ENCODE measurements around the gene ILKAP.

Gene ILKAP

DNA sequence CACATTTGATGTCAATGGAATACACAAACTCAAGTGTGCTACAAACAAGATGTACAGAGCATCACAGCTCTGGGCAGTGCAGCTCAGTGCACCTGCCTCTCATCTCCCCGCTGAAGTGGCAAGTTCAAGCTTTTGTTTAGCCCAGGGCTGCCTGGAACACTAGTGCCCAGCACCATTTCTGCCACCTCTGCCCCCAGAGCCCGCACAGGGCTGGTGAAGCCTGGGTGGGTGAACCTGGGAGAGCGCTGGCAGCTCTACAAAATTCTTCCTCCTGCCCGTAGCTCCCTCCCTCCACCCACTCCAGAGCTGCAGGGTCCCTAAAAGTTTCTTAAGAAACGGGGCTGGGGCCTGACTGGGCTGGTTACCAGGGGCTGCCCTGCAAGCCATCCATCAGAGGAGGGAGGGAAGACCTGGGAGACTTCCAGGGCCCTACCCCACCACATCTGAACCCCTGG is 34.8 kb upstream of the ILKAP start:
- no peak overlapping the region for H3K27ac Mint-ChIP-seq
- H3K27me3 Mint-ChIP-seq (ENCODE audit: low read depth, poor library complexity) = peaks cover 16% of the 10 kb centered on the region
- H3K36me3 Mint-ChIP-seq (ENCODE audit: low read depth) = no peaks in the 10 kb centered on the region
- TF ChIP-seq, protein P1, sequence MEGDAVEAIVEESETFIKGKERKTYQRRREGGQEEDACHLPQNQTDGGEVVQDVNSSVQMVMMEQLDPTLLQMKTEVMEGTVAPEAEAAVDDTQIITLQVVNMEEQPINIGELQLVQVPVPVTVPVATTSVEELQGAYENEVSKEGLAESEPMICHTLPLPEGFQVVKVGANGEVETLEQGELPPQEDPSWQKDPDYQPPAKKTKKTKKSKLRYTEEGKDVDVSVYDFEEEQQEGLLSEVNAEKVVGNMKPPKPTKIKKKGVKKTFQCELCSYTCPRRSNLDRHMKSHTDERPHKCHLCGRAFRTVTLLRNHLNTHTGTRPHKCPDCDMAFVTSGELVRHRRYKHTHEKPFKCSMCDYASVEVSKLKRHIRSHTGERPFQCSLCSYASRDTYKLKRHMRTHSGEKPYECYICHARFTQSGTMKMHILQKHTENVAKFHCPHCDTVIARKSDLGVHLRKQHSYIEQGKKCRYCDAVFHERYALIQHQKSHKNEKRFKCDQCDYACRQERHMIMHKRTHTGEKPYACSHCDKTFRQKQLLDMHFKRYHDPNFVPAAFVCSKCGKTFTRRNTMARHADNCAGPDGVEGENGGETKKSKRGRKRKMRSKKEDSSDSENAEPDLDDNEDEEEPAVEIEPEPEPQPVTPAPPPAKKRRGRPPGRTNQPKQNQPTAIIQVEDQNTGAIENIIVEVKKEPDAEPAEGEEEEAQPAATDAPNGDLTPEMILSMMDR (IDR thresholded peaks at IDR 0.05) = no peak
- H3K9me3 Mint-ChIP-seq = no peaks in the 10 kb centered on the region
- peak overlapping the region; percentile 68 for H3K4me3 Mint-ChIP-seq
- no peak for DNase-seq
- peaks cover 24% of the 10 kb centered on the region for H3K4me1 Mint-ChIP-seq

DNA sequence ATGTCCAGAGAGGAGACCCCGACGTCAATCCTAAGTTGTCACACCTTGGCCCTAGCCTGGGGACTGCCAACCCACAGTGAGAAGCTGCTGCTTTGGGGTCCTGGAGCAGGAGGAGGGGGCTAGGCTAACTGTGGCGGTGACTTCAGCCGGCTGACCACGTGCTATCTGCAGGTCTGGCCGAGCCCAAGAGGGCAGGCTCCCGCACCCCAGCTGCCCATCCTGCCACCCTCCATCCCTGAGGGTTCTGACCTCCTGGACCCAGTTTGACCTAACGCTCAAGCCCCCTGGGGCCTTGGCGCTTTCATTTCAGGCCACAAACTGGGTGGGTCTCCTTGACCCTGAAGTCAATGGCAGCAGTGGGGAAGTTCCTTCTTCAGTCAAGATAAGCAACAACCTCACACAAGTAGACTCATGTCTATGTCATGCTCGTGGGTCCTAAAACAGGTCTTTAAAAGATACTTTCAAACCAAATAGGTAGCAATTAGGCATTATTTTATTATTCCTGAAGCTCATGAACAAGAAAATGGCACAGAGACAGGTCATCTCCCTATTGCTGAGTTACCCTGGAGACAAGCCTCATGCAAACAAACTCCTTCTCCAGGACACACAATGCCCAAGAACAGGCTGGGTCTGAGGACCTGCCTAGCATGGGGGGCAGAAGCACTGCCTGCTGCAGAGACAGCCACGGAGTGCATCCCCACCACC is 34.1 kb upstream of the ILKAP start:
- peaks cover 19% of the 10 kb centered on the region for H3K27me3 Mint-ChIP-seq (ENCODE audit: low read depth, poor library complexity)
- peaks cover 3% of the 10 kb centered on the region for H3K9me3 Mint-ChIP-seq
- no peak overlapping the region for H3K27ac Mint-ChIP-seq
- TF ChIP-seq, protein P1 (IDR thresholded peaks at IDR 0.05) = no peak
- H3K4me3 Mint-ChIP-seq = peak overlapping the region; percentile 68
- no peaks in the 10 kb centered on the region for H3K36me3 Mint-ChIP-seq (ENCODE audit: low read depth)
- H3K4me1 Mint-ChIP-seq = peaks cover 16% of the 10 kb centered on the region
- DNase-seq = no peak

DNA sequence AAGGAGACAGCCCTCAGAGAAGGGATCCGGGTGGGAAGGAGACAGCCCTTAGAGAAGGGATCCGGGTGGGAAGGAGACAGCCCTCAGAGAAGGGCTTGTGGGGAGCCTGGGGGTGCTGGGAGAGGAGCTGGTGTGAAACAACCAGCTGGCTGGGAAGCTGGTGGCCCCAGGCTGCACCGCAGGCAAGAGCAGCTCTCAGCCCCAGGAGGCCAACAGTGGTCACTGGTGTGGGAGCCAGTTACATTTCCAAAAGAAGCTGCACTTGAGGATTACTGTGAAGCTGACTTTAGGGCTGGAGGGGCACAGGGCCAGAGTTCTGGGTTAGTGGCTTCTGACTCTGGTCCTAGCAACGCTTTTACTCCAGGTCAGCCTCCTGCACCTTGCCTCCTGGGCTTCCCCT is 33.1 kb upstream of the ILKAP start:
- peaks cover 9% of the 10 kb centered on the region for H3K4me1 Mint-ChIP-seq
- H3K4me3 Mint-ChIP-seq = no peak overlapping the region
- TF ChIP-seq, protein P1 (IDR thresholded peaks at IDR 0.05) = no peak
- no peak overlapping the region for H3K27ac Mint-ChIP-seq
- DNase-seq = no peak
- H3K27me3 Mint-ChIP-seq (ENCODE audit: low read depth, poor library complexity) = peaks cover 30% of the 10 kb centered on the region
- H3K36me3 Mint-ChIP-seq (ENCODE audit: low read depth) = no peaks in the 10 kb centered on the region
- H3K9me3 Mint-ChIP-seq = peaks cover 13% of the 10 kb centered on the region

DNA sequence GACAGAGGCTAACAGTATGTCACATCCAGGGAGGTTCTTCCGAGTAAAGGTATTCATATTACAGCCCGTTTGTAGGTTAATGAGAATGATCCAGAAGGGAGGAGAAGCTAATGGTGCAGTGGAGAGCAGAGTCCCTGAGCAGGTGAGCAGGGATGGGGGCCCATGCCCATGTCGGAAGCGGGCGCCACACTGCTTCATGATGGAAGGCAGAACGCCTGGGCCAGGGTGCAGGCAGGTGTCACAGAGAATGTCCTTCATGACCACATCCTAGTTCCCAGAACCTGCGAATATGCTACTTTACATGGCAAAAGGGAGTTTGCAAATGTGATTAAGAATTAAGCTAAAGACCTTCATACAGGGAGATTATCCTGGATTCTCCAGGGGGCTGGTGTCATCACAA is 32.4 kb upstream of the ILKAP start:
- no peaks in the 10 kb centered on the region for H3K36me3 Mint-ChIP-seq (ENCODE audit: low read depth)
- H3K4me3 Mint-ChIP-seq = peak overlapping the region; percentile 14
- peaks cover 15% of the 10 kb centered on the region for H3K4me1 Mint-ChIP-seq
- H3K9me3 Mint-ChIP-seq = peaks cover 14% of the 10 kb centered on the region
- DNase-seq = no peak
- TF ChIP-seq, protein P1 (IDR thresholded peaks at IDR 0.05) = no peak
- H3K27me3 Mint-ChIP-seq (ENCODE audit: low read depth, poor library complexity) = peaks cover 37% of the 10 kb centered on the region
- H3K27ac Mint-ChIP-seq = no peak overlapping the region

DNA sequence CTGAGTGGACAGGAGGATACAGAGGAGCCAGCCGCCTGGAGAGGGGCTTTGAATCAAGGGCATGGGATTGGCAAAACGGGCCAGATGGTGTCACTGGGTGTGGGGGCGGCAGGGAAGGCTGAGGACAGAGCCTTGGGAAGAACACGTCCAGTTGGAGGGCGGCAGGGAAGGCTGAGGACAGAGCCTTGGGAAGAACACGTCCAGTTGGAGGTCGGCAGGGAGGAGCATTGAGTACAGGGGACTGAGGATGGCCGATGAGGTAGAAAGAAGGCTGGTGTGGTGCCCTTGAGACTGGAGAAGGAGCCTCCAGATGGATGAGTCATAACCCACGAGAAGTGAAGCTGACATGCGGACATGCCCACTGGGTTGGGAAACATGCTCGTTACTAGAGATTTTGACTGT is 31.8 kb upstream of the ILKAP start:
- H3K9me3 Mint-ChIP-seq = peaks cover 15% of the 10 kb centered on the region
- peaks cover 42% of the 10 kb centered on the region for H3K27me3 Mint-ChIP-seq (ENCODE audit: low read depth, poor library complexity)
- H3K27ac Mint-ChIP-seq = no peak overlapping the region
- TF ChIP-seq, protein P1 (IDR thresholded peaks at IDR 0.05) = no peak
- no peaks in the 10 kb centered on the region for H3K36me3 Mint-ChIP-seq (ENCODE audit: low read depth)
- peaks cover 20% of the 10 kb centered on the region for H3K4me1 Mint-ChIP-seq
- DNase-seq = no peak
- peak overlapping the region; percentile 14 for H3K4me3 Mint-ChIP-seq

DNA sequence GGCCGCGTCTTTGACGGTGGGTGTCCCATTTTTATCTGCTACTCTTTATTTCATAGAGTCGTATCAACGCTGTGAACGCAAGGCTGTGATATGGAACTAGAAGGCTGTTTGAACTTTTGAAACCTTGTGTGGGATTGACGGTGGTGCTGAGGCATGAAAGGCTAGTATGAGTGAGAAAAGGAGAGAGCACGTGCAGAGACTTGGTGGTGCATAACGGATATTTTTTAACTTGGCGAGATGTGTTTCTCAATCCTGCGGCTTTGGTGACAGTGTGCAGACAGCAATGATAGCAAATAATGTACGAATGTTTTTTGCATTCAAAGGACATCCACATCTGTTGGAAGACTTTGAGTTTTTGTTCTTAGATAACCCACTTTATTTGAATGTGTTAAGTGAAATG is 30.1 kb upstream of the ILKAP start:
- H3K4me3 Mint-ChIP-seq = peak overlapping the region; percentile 67
- DNase-seq = no peak
- peaks cover 29% of the 10 kb centered on the region for H3K4me1 Mint-ChIP-seq
- no peak overlapping the region for H3K27ac Mint-ChIP-seq
- TF ChIP-seq, protein P1 (IDR thresholded peaks at IDR 0.05) = no peak
- H3K27me3 Mint-ChIP-seq (ENCODE audit: low read depth, poor library complexity) = peaks cover 59% of the 10 kb centered on the region
- H3K36me3 Mint-ChIP-seq (ENCODE audit: low read depth) = no peaks in the 10 kb centered on the region
- H3K9me3 Mint-ChIP-seq = peaks cover 18% of the 10 kb centered on the region
